ENCODE results near the gene AKR1B1. TPM values are rescaled to one million over a fixed set of nuclear protein-coding genes. Genes with fewer than 3 reads are reported as not detected.

AKR1B1 gene
- total RNA-seq, 1 experiment from 2014 or later = 135 TPM

GRCh38 chr7:134473861-134474291, 15.0 kb upstream of the AKR1B1 start:
- ChIA-PET CTCF (no interaction called here), POLR2A (no interaction called here)
- ATAC-seq (no peak), DNase-seq (ENCODE audit: low spot score) (no peak)
- TF ChIP-seq ZNF263 (CRISPR knock-in tag; IDR thresholded peaks at IDR 0.05; ENCODE audit: low read depth) (no peak), GTF2I (CRISPR knock-in tag; conservative IDR thresholded peaks at IDR 0.05) (no peak), ERG (CRISPR knock-in tag; IDR thresholded peaks at IDR 0.05) (no peak), AFF4 (CRISPR knock-in tag; IDR thresholded peaks at IDR 0.05; ENCODE audit: borderline replicate concordance) (no peak), ZNF423 (CRISPR knock-in tag; IDR thresholded peaks at IDR 0.05) (no peak), ELF4 (CRISPR knock-in tag; IDR thresholded peaks at IDR 0.05; ENCODE audit: low read depth) (no peak), ZBTB43 (CRISPR knock-in tag; IDR thresholded peaks at IDR 0.05) (no peak), E2F4 (CRISPR knock-in tag; IDR thresholded peaks at IDR 0.05; ENCODE audit: borderline replicate concordance, low read depth) (no peak), HMGA2 (CRISPR knock-in tag; IDR thresholded peaks at IDR 0.05) (no peak), CREB1 (CRISPR knock-in tag; IDR thresholded peaks at IDR 0.05) (no peak), ZBTB21 (CRISPR knock-in tag; IDR thresholded peaks at IDR 0.05; ENCODE audit: borderline replicate concordance) (no peak), KAT7 (CRISPR knock-in tag; IDR thresholded peaks at IDR 0.05; ENCODE audit: borderline replicate concordance) (no peak), E2F5 (CRISPR knock-in tag; IDR thresholded peaks at IDR 0.05) (no peak), STAT6 (CRISPR knock-in tag; conservative IDR thresholded peaks at IDR 0.05; ENCODE audit: low read depth) (no peak)
- Mint-ChIP-seq H3K4me1 (peaks cover 6% of the 10 kb centered on the region), H3K4me3 (no peak overlapping the region), H3K27ac (peak overlapping the region; percentile 84; the same call in 1 of the 2 replicates), H3K9me3 (peaks cover 7% of the 10 kb centered on the region; the same call in 1 of the 2 replicates), H3K36me3 (no peaks in the 10 kb centered on the region), H3K27me3 (ENCODE audit: low read depth) (no peaks in the 10 kb centered on the region; the same call in 1 of the 2 replicates)
